GM20000 (cell line): ENCODE measurements around the gene CEP112.
A peak's percentile ranks its signal among the peaks of the same experiment; 100 is the strongest.

Experiments used
- DNase-seq: peaks from one replicate; pipeline ENCODE4 v3.0.0; 2012; ENCODE audit warnings: low spot score
- TF ChIP-seq, protein P1 (sequence below): IDR thresholded peaks from 2 replicates; pipeline ENCODE4 v1.5.1; 2012; ENCODE audit warnings: mild to moderate bottlenecking, control low read depth; ENCODE audit errors: extremely low read depth, missing control alignments

CEP112 gene

DNA sequence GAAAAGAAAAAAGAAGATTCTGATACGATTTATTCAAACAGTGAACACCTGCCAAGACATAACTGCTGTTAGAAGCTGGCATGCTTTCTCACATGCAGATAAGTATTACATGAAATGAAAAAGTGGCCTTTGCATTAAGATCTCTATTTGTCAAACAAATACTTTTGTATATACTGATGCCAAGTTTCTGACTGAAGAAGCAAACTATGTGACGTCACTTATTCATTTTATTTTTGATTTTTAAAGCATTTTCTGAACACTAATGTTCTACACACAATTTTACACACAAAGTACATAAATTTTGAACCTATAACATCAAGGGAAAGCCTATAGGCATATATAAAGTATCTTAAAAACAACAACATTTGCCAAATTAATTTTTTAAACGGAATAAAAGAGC is 153.8 kb downstream of the CEP112 start:
- DNase-seq, result no peak
- TF ChIP-seq, protein P1, sequence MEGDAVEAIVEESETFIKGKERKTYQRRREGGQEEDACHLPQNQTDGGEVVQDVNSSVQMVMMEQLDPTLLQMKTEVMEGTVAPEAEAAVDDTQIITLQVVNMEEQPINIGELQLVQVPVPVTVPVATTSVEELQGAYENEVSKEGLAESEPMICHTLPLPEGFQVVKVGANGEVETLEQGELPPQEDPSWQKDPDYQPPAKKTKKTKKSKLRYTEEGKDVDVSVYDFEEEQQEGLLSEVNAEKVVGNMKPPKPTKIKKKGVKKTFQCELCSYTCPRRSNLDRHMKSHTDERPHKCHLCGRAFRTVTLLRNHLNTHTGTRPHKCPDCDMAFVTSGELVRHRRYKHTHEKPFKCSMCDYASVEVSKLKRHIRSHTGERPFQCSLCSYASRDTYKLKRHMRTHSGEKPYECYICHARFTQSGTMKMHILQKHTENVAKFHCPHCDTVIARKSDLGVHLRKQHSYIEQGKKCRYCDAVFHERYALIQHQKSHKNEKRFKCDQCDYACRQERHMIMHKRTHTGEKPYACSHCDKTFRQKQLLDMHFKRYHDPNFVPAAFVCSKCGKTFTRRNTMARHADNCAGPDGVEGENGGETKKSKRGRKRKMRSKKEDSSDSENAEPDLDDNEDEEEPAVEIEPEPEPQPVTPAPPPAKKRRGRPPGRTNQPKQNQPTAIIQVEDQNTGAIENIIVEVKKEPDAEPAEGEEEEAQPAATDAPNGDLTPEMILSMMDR, result no peak

DNA sequence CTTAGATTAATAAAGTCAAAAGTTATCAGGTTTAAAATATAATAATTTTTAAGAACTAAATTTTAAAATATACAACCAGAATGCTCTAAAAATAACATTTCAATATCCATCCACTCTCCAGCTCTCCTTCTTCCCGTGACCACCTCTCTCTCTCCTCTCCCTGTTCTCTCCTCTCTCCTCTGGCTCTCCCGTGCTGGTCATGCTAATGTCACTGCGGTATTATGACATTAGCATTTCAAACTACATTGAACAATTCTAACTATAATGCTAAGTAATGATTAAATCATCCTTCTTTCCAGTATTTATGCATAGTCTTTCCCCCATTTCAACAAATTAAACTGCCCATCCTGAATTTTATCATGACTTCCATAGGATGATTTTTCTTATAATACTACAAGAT is 154.7 kb downstream of the CEP112 start:
- TF ChIP-seq, protein P1, result no peak
- DNase-seq, result no peak

GRCh38 chr17:66032082-66032712 is 159.7 kb downstream of the CEP112 start:
- peak; percentile 9 for DNase-seq
- TF ChIP-seq, protein P1, result no peak

GRCh38 chr17:66025551-66025950 is 166.4 kb downstream of the CEP112 start:
- TF ChIP-seq, protein P1, result no peak
- no peak for DNase-seq

DNA sequence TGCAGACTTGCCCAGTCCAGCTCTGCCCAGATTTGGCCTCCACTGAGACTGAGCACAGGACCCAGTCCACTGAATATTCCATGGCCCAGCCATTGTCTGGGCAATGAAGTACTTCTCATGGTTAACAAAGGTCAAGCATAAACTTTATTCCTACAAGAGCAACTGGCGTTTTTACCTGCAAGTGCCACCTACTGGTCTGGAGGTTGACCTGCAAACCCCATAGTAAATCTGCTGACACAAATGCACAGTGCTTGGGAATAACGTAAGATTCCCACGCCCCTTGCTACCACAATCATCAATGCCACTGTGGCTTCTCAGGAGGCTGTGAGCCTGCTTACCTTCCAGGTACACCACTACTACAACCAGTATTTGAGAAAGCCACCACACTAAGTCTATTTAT is 170.2 kb downstream of the CEP112 start:
- no peak for DNase-seq
- TF ChIP-seq, protein P1, result no peak

- TF ChIP-seq, protein P1, result no peak
- no peak for DNase-seq
These were observed 173.1 kb downstream of the CEP112 start for GRCh38 chr17:66018786-66019185.

DNA sequence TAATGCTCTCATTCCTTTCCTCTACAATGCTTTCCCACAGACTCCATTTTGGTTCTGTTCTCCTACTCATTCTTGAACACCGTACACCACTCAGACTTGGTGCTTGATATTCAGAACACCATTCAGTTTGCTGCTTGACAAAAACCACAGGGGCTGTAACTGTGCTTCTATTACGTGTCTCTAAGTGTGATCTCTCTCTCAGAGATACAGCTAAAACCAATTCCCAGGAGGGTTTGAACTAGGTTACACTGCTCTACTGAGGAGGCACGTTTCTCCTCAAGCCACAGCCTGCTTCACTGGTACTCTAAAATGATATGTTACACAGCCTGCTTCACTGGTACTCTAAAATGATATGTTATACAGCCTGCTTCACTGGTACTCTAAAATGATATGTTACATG is 175.7 kb downstream of the CEP112 start:
- DNase-seq, result no peak
- TF ChIP-seq, protein P1, result no peak
